Fibroblast of peridontal ligament (primary cell): Measurements from ENCODE around the gene LSS.
"Not testable (repeated sequence)": the region's sequence is repeated elsewhere in the genome, so short reads cannot be mapped to it uniquely, and the experiment has no call there.

ENCODE experiments used
- DNase-seq: peaks from one replicate; pipeline ENCODE4 v3.0.0-alpha.2; 2010; ENCODE audit errors: extremely low read depth

LSS gene

DNA sequence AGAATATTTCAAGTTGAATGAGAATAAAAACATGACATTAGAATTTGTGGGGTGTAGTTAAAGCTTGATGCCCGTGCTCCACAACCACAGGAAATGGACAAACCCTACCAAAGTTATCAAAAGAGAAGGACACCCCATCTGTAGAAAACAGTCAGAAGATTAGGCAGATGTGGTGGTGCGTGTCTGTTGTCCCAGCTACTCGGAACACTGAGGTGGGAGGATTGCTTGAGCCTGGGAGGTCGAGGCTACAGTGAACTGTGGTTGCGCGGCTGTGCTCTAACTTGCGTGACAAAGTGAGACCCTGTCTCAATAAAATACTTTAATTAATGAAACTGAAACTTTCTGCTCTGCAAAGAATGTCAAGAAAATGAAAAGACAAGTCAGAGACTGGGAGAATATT is 42.9 kb downstream of the LSS start:
- DNase-seq = no peak

DNA sequence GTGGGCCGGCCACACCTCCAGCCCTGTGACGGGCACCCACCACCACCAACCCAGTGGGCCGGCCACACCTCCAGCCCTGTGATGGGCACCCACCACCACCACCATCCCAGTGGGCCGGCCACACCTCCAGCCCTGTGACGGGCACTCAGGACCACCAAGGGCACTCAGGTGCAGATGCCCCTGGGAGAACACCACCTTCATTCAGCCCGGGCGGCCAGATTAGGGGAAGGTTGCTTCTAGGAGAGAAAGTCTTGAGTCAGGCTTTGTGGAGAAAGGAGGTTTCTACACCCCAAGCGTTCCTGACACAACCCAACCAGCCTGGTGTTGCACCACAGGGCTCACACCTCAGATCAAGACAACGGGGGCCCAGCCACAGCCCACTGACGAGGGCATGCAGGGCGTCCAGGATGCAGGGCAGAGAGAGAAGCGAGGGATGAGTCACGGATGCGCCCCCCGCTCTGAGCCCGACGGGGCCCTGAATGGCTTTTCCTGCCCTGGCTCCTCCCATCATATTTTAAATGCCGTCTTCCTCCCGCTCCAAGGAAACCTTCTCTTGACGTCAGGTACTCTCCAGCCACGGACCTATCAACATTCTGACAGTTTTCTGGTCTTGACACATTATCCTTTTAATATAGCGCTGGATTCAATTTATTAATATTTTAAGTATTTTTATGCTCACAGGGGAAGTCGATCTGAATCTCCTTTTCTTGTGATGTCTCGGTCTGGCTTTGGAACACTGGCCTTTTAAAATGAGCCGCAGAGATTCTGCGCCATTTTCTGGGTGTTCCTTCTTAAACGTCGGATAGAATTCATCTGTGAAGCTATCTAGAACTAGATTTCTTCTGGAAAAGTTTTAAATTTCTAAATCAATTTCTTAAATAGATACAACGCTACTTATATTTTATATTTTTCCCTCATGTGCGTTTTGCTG is 43.7 kb downstream of the LSS start:
- peak; percentile 82 for DNase-seq

DNA sequence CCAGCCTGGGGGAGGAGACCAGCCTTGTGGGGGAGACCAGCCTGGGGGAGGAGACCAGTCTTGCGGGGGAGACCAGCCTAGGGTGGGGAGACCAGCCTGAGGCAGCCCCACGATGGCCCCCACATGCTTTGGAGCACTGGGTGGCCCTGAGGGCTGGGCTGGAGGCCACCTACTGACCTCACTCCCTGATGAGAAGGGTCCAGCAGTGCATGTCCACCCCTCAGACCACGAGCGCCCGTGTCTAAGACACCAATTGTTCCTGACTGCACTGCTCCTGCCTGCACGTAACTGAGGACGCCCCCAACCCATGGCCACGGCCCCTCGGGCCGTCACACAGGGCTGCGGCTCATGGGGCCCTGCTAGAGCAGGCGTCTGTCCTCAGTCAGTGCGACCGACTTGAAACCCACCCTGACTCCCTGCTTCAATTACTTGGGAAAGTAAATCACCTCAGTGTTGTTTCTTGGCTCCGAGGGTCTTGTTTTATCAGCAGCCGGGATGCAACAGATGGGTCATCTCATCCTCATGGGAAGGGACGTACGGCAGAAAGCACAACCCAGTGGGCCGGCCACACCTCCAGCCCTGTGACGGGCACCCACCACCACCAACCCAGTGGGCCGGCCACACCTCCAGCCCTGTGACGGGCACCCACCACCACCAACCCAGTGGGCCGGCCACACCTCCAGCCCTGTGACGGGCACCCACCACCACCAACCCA is 44.5 kb downstream of the LSS start, which contains the start of gene SPATC1L:
TSS of gene SPATC1L (minus strand) at position 550 of the 715 bp plus-strand sequence. CDS start 1,643 bp downstream, outside the sequence.
- peak; percentile 66 for DNase-seq

DNA sequence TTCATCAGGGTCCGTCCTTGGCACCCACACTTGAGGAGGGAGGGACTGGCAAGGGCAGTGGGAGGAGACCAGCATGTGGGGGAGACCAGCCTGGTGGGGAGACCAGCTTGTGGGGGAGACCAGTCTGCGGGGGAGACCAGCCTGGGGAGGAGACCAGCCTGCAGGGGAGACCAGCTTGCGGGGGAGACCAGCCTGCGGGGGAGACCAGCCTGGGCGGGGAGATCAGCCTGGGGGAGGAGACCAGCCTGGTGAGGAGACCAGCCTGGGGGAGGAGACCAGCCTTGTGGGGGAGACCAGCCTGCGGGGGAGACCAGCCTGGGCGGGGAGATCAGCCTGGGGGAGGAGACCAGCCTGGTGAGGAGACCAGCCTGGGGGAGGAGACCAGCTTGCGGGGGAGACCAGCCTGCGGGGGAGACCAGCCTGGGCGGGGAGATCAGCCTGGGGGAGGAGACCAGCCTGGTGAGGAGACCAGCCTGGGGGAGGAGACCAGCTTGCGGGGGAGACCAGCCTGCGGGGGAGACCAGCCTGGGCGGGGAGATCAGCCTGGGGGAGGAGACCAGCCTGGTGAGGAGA is 45.2 kb downstream of the LSS start:
- not testable (repeated sequence) for DNase-seq

DNA sequence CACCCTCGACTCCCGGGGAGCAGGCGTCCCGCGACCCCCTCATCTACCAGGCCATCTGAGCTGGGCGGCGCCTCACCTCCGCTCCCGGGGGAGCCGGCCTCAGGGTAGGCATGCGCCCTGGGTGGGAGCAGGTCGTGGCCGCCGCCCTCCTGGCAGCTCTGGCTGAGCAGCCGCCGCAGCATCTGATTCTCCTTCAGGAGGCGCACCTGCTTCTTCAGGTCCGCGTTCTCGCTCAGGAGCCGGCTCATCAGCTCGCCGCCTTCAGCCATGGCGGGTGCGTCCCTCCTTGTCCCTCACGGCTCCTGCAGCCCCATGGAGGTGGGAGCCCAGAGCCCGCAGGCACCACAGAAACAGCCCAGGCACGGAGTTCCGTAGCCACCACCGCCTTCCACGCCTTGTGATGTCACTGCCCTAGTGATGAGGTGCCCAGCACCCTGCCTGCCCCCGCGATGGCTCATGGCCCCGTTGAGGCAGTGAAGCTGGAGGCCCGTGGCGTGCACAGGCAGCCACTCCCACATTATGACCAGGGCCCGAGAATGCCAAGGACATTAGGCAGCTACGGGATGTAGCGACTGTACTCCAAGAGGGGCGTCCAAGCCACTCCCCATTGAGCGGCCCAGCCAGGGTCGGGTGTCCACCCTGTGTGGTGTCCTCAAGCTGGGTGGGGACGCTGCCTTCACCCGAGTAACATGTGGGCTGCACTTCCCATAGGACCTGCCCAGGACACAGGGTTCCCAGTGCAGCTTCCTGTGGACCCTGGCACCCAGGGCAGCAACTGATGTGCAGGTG is 45.8 kb downstream of the LSS start:
- DNase-seq = no peak

DNA sequence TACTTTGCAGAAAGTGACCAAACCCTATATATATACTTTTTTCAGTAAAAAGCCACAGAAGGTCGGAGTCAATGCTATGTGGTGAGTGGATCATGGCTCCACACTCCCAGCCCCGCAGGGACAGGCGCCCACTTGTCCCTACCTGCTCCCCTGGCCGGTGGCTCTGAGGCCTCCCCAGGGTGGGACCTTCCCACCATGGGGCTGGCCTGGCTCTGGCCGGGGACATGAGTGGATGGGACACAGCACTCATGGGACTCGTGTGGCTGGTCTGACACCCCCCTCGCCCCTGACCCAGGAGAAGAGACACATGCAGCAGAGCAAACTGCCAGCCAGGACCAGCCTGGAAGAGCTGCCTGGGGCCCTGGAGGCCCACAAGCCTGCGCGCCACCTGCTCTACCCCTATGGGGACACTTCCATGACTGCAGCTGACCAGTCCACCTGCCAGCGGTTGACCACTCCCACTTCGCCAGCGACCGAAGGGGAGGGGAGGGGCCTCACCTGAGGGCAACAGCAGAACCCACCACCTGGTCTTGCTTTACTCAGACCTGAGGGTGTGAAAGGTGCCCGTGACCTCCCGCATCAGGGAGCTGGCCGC is 46.5 kb downstream of the LSS start:
- DNase-seq = no peak

DNA sequence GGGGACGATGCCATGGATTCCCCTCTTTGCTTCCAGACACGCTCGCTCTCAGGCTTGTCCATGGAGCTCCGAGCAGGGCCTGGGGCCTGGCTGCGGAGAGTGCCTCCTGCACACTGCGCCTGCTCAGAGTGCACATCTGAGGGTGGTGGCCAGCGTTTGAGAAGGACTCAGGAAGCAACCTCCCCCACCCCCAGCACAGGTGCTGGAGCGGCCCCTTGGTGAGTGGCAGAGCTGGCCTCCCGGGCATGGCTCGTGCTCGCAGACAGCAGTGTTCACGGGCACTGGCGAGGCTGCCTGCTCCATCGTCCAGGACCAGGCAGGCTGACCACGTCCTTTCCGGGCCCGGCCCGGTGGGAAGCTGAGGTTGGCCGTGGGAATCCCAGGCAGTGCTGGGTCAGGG is 47.1 kb downstream of the LSS start:
- no peak for DNase-seq

DNA sequence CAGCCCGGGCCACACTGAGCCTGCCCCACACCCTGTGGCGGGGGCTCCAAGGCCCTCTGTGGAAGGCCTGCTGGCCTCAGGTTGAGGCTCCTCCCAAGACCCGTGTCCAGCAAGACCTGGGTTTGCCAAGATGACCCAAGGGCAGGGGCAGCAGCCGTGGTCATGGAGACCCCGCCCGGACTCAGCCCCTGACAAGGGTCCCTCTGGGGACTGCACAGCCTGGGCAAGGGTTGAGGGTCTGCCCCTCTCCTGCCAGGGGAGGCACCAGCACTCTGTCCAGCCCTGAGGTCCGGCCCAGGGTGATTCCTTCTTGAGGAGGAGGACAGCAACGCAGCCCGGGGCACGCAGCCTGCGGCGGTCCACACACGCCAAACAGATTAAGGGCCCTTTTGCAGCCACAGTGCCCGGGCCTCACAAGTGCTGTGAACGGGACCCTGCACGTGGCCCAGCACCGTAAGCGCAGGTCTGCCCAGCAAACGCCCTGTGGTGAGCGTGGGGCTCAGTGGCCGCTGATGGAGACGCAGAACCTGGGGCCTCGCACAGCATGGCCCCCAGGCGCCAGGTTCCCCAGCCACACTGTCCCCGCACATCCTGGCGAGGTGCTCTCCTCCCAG is 47.7 kb downstream of the LSS start:
- no peak for DNase-seq

DNA sequence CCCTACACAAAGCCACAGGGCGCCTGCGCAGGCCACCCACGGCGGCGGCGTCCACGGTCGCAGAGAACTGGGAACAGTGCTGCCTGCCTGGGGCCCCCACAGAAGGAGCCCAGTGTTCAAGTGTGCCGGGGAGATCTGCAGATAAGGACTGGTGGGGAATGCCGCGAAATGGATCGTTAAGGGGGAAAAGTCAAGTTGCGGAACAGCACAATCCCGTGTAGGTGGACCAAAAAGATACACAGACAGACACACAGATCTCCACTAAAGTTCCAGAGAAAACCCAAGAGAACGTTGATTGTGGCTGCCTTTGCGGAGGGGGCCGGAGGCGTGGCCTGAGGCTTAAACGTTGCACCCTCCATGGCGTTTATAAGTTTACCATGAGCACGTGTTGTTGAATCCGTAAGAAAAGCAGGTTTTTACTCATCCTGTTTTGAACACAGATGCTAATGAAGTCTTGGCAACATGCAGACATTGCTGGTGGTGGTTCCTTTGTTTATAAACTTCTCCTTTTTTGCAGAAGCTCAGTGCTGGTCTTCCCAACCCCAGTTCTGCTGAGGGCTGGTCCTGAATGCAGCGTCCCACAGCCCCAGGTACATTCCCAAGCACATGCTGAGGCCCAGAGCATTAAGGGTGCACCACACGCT is 48.4 kb downstream of the LSS start:
- no peak for DNase-seq

DNA sequence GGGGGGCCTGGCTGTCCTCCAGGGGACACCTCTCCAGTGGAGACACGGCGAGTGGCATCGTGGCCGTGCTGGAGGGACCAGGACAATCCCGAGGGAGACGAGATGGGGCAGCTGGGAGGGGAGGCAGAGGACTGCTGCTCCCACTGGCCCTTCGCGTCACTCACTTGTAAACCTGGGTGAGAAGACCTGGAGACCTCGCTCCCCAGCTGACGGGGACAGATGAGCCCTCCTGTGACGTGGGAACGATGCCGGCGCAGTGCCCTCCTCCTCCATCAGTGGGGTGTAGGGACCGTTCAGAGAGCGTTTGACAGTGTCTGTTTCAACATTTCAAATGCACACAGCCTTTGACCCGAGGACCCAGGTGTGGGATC is 48.9 kb downstream of the LSS start:
- no peak for DNase-seq

DNA sequence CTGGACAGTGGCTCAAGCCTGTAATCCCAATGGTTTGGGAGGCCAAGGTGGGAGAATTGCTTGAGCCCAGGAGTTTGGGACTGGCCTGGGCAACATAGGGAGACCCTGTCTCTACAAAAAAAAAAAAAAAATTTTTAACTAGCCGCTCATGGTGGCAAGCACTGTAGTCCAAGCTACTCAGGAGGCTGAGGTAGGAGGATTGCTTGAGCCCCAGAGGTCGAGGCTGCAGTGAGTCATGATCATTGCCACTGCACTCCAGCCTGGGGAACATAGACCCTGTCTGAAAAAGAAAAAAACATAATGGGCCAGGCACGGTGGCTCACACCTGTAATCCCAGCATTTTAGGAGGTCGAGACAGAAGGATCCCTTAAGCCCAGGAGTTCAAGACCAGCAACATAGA is 49.6 kb downstream of the LSS start:
- no peak for DNase-seq

DNA sequence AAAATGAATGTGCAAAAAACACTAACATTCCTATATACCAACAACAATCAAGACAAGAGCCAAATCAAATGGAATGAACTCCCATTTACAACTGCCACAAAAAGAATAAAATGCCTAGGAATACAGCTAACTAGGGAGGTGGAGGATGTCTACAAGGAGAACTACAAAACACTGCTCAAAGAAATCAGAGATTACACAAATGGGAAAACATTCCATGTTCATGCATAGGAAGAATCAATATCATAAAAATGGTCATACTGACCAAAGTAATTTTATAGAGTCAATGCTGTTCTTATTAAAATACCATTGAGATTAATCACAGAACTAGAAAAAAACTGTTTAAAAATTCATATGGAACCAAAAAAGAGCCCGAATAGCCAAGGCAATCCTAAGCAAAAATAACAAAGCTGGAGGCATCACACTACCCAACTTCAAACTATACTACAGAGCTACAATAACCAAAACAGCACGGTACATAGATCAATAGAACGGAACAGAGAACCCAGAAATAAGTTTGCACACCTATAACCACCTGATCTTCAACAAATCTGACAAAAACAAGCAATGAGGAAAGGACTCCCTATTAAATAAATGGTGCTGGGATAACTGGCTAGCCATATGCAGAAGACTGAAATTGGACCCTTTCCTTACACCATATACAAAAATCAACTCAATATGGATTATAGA is 52.0 kb downstream of the LSS start:
- not testable (repeated sequence) for DNase-seq

DNA sequence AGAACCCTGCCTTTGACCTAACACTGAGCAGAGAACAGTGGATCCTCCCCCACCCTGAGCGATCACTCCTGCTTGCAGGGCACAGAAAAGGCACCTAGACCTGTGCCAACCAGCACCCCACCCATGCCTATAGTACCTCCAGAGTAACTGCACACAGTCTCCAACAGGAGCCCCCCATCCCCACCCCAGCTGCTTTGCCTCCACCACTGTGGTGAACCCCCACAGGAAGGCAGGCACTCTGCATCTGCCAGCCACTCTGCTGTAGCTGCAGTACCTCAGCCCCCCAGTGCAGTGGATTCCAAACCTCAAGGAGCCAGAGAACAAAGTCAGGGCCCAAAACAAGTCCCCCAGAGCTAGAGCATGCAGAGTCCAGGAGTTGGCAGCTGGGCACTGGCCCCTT is 55.0 kb downstream of the LSS start:
- no peak for DNase-seq

DNA sequence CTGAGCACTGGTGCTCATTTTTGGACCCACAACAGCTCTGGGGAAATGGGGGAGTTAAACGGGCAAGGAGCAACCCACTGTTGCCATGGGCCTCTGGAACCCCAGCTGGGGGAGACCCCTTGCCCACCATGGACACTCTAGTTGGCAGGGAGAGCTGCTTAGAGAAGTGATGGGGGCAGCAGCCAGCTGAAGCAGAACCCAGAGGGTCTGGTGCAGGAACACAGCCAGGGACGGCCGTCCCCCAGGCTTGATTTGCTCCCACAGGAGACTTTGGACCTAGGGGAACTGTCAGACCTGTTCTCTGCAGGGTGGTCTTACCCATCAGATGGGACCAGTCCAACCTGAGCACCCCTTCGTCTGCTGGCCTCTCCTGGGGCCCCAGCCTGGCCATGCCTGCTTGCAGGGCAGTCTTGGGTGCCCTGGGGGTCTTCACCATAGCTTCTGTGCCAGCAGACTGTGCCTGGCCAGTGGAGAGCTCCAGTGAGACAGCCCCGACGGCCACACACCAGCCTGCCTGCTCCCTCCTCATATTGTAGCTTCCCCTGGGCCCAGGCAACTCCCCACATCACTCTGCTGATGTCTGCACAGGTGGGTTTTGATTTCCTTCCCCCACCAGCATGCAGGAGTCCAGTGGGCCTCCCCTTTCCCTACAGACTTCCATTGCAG is 55.6 kb downstream of the LSS start:
- DNase-seq = no peak

DNA sequence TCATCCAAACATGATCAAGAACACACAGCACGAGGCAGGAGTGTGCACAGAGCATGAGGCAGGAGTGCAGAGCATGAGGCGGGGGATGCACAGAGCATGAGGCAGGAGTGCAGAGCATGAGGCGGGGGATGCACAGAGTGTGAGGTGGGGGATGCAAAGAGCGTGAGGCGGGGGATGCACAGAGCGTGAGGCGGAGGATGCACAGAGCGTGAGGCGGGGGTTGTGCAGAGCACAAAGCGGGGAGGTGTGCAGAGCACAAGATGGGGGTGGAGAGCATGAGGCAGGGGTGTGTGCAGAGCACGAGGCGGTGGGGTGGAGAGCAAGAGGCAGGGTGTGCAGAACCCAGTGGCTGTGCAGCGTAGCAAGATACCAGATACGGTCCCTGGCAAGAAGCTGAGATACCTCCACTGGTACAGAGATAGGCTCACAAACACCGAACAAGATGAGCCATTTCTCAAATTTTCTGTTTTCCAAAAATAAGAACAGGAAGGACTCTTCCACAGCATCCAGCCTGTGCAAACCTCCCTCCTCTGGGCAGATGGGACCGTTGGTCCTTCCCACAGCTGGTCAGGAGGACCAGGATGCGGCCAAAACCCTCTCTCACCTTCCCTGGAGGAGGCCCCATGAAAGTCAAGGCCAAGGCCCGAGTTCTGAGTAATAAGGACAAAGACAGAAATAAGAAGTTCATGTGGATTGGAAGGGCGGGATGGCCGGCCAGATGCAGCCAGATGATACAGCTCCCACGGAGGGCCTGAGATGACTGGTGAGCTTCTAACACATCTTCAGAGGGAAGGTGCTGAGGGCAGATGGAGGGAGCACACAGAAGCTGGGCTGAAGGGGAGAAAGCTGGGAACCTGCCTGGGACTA is 56.3 kb downstream of the LSS start:
- DNase-seq = no peak

DNA sequence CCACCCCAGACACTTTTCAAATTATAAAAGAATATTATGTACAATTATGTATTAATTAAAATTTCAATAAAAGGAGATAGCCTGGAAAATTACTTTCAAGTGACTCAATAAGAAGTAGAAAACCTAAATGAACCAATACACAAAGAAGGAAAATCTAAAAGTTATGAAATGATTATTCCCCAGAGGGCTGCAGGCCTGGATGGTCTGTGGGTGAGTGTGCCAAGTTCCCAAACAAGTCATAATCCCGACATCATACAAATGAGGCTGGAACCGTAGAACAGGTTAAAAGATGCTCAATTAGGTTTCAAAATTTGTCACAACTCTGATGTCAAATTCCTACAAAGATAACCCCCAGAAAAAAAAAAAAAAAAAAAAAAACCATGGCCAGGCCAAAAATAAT is 57.0 kb downstream of the LSS start:
- peak; percentile 52 for DNase-seq

DNA sequence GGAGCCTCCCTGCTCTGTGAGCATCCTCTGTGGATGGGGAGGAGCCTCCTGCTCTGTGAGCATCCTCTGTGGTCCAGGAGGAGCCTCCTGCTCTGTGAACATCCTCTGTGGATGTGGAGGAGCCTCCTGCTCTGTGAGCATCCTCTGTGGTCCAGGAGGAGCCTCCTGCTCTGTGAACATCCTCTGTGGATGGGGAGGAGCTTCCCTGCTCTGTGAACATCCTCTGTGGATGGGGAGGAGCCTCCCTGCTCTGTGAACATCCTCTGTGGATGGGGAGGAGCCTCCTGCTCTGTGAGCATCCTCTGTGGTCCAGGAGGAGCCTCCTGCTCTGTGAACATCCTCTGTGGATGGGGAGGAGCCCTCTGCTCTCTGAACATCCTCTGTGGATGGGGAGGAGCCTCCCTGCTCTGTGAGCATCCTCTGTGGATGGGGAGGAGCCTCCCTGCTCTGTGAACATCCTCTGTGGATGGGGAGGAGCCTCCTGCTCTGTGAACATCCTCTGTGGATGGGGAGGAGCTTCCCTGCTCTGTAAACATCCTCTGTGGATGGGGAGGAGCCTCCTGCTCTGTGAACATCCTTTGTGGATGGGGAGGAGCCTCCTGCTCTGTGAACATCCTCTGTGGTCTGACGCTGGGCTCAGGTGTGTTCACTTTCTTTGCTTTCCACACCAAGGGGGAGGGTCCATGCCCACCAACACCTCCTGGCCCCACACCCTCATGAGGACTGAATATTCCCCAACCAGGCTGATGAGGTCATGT is 58.0 kb downstream of the LSS start:
- not testable (repeated sequence) for DNase-seq
